T-helper 9 cell (primary cell): ENCODE results near the gene C22orf23.
A peak's percentile ranks its signal among the peaks of the same experiment; 100 is the strongest.

Source experiments
- DNase-seq: peaks from one replicate; pipeline ENCODE4 v3.0.0-alpha.2; 2020

Gene C22orf23

GRCh38 chr22:37924386-37925065 is 28.9 kb downstream of the C22orf23 start:
- DNase-seq = no peak

- DNase-seq = no peak
Measured at GRCh38 chr22:37923927-37924326, 29.5 kb downstream of the C22orf23 start.

GRCh38 chr22:37922191-37922590 is 31.2 kb downstream of the C22orf23 start:
- no peak for DNase-seq

GRCh38 chr22:37920126-37920525 is 33.3 kb downstream of the C22orf23 start:
- DNase-seq = no peak

- no peak for DNase-seq
Measured at GRCh38 chr22:37918580-37919270, 34.7 kb downstream of the C22orf23 start.

GRCh38 chr22:37917874-37918548 is 35.4 kb downstream of the C22orf23 start:
- DNase-seq = no peak

GRCh38 chr22:37916311-37916710 is 37.1 kb downstream of the C22orf23 start:
- no peak for DNase-seq

- no peak for DNase-seq
Measured at GRCh38 chr22:37913233-37913721, 40.1 kb downstream of the C22orf23 start.

GRCh38 chr22:37912171-37912570 is 41.2 kb downstream of the C22orf23 start:
- DNase-seq = no peak

- no peak for DNase-seq
Measured at GRCh38 chr22:37911697-37912096, 41.7 kb downstream of the C22orf23 start.

- no peak for DNase-seq
Measured at GRCh38 chr22:37910890-37911672, 42.3 kb downstream of the C22orf23 start.

GRCh38 chr22:37909766-37910165 is 43.6 kb downstream of the C22orf23 start:
- no peak for DNase-seq

- no peak for DNase-seq
Measured at GRCh38 chr22:37907036-37907954, 46.1 kb downstream of the C22orf23 start.

- peak; percentile 26 for DNase-seq
Measured at GRCh38 chr22:37906364-37907008, 46.9 kb downstream of the C22orf23 start.

- peak; percentile 56 for DNase-seq
Measured at GRCh38 chr22:37905534-37906363, 47.7 kb downstream of the C22orf23 start, which contains the start of gene MICALL1. Gene MICALL1 (plus strand): TSS chr22:37906297. CDS start chr22:37906423, 126 bp downstream.

- DNase-seq = no peak
Measured at GRCh38 chr22:37904572-37905533, 48.5 kb downstream of the C22orf23 start.

GRCh38 chr22:37898441-37899181 is 54.8 kb downstream of the C22orf23 start:
- no peak for DNase-seq

- DNase-seq = no peak
Measured at GRCh38 chr22:37897807-37898206, 55.6 kb downstream of the C22orf23 start.
